ENCODE measurements around the gene IFNA2. TPM values are rescaled to one million over a fixed set of nuclear protein-coding genes. Genes with fewer than 3 reads are reported as not detected.
"Not testable (repeated sequence)": the region's sequence is repeated elsewhere in the genome, so short reads cannot be mapped to it uniquely, and the experiment has no call there.

IFNA2 gene
- not detected for total RNA-seq

GRCh38 chr9:21385131-21385670, at the start of gene IFNA2:
Gene IFNA2 (minus strand): TSS chr9:21385398. CDS start chr9:21385329, 69 bp downstream.
- intact Hi-C loops (cut with DNase I; ENCODE audit: low total_unique reads), result loop anchor here (10.0 kb wide), 1 partner anchor 540 kb away; no protein-coding TSS in a partner anchor
- Histone ChIP-seq H3K4me3 (no peak within 1 kb of the TSS), H3K4me1 (no peaks in the 10 kb centered on the region), H3K9me3 (no peaks in the 10 kb centered on the region), H3K27me3 (peaks cover 0 to 17% of the 10 kb centered on the region in 2 donors), H3K36me3 (no peaks in the 10 kb centered on the region), H3K27ac (no peak within 1 kb of the TSS)
- TF ChIP-seq POLR2A (IDR thresholded peaks at IDR 0.05) (no peak), CTCF (IDR thresholded peaks at IDR 0.05) (no peak), POLR2AphosphoS5 (IDR thresholded peaks at IDR 0.05) (no peak)
- no peak for DNase-seq (ENCODE audit: low spot score in 2 of 2)

DNA sequence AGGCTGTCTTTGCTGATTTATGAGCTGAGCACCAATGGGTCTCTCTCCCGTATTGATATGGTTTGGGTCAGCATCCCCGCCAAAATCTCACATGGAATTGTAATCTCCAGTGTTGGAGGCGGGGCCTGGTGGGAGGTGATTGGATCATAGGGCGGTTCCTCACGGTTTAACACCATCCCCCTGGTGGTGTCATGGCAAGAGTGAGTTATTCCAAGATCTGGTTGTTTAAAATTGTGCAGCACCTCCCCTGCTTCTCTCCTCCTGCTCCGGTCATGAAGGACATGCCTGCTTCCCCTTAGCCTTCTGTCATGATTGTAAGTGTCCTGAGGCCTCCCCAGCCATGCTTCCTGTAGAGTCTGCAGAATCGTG, 49.8 kb upstream of the IFNA2 start:
- DNase-seq (ENCODE audit: low spot score in 2 of 2); H3K27me3 ChIP-seq; intact Hi-C loops (cut with DNase I; ENCODE audit: low total_unique reads); H3K4me3 ChIP-seq; H3K4me1 ChIP-seq; H3K9me3 ChIP-seq; H3K27ac ChIP-seq; H3K36me3 ChIP-seq: not testable (repeated sequence)

DNA sequence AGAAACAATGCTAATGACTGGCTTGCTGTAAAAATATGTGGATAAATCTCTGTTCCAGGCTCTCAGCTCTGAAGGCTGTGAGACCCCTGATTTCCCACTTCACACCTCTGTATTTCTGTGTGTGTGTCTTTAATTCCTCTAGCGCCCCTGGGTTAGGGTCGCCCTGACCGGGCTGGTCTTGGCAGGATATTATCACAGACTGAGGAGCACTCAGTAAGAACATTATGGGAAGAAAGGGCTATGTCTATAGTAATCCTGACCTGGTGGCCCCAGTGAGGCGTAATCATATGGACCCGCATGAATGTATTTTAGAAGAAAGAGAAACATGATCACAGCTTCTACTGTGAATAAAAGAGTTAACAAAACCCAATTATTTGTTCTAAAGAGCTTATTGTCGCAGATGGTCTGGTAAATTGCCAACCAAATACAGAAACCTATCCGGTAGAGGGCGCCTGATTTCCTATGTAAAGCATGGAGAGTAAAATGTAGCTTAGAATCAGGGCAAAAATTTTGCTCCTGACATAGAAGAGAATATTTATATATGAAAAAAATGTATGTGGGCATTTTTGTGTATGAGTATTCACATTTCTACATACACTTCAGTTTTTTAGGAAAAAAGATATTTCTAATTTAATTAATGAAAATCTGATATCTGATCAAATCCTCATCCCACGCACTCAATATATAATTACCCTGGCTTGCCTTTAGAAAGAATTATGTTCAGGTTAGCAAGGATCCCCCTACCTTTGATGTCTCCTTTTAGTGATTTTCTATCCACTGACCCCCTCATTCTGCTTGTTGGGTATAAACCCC, 49.2 kb upstream of the IFNA2 start:
- intact Hi-C loops (cut with DNase I; ENCODE audit: low total_unique reads), result no loop called here
- no peaks in the 10 kb centered on the region for H3K4me1 ChIP-seq
- H3K4me3 ChIP-seq, result no peak overlapping the region
- no peaks in the 10 kb centered on the region for H3K9me3 ChIP-seq
- H3K36me3 ChIP-seq, result no peaks in the 10 kb centered on the region
- TF ChIP-seq POLR2AphosphoS5 (IDR thresholded peaks at IDR 0.05) (no peak), CTCF (IDR thresholded peaks at IDR 0.05) (peak in 2 of 3 donors; percentile 20 to 34), POLR2A (IDR thresholded peaks at IDR 0.05) (no peak)
- H3K27ac ChIP-seq, result no peak overlapping the region
- H3K27me3 ChIP-seq, result no peaks in the 10 kb centered on the region
- DNase-seq (ENCODE audit: low spot score in 2 of 2), result peak in 1 of 2 donors; percentile 20

DNA sequence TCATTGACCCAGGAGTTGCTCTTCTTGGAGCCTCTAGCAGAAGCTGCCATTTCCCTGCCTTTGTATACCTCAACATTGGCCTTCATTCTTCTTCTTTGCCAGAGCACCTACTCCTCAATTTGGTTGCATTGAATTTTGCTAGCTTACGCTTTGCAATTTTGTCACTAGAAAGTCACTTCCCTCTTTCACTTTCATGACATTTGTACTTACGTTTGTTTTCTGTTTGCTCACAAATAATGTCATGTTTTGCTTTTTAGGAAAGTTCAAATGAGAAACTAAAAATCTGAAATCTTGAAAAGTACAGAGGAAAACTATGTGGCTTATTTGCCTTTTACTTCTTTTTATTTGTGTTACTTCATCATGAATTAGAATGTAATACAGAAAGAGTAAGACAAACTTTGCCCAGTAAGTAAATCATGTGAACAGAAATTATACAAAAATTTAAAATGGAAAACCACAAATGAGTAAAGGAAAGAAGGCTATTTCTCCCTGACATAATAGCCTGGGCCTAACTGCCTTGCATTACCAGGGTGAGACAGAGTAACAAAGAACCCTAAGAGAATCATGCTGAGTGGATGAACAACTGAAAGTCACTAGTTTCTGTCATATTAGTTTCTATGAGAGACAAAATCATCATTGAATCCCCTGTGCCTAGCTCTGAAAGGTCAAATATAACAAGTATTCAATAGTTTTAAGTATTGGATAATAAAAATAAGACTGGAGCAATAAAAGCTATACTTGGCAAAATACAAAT, 47.7 kb upstream of the IFNA2 start:
- no peaks in the 10 kb centered on the region for H3K36me3 ChIP-seq
- TF ChIP-seq POLR2AphosphoS5 (IDR thresholded peaks at IDR 0.05), result no peak
- TF ChIP-seq POLR2A (IDR thresholded peaks at IDR 0.05), result no peak
- TF ChIP-seq CTCF (IDR thresholded peaks at IDR 0.05), result no peak
- no peak for DNase-seq (ENCODE audit: low spot score in 2 of 2)
- H3K9me3 ChIP-seq, result no peaks in the 10 kb centered on the region
- intact Hi-C loops (cut with DNase I; ENCODE audit: low total_unique reads), result no loop called here
- H3K27ac ChIP-seq, result no peak overlapping the region
- H3K27me3 ChIP-seq, result no peaks in the 10 kb centered on the region
- H3K4me3 ChIP-seq, result no peak overlapping the region
- no peaks in the 10 kb centered on the region for H3K4me1 ChIP-seq

- Histone ChIP-seq H3K27ac (no peak overlapping the region), H3K36me3 (no peaks in the 10 kb centered on the region), H3K9me3 (no peaks in the 10 kb centered on the region), H3K4me1 (no peaks in the 10 kb centered on the region), H3K27me3 (no peaks in the 10 kb centered on the region), H3K4me3 (no peak overlapping the region)
- TF ChIP-seq POLR2AphosphoS5 (IDR thresholded peaks at IDR 0.05) (no peak), CTCF (IDR thresholded peaks at IDR 0.05) (no peak), POLR2A (IDR thresholded peaks at IDR 0.05) (no peak)
- no peak for DNase-seq (ENCODE audit: low spot score in 2 of 2)
- intact Hi-C loops (cut with DNase I; ENCODE audit: low total_unique reads), result no loop called here
These were observed 44.0 kb upstream of the IFNA2 start for GRCh38 chr9:21429191-21429590.

Measured in breast epithelium (tissue), 4 donors.